HFFc6 (cell line): ENCODE results near the gene FOXP1. TPM values are rescaled to one million over a fixed set of nuclear protein-coding genes. Genes with fewer than 3 reads are reported as not detected.
"Not testable (repeated sequence)": the region's sequence is repeated elsewhere in the genome, so short reads cannot be mapped to it uniquely, and the experiment has no call there.

Experiments
- DNase-seq: peaks from one replicate; pipeline ENCODE4 v3.0.0-alpha.2; 2018
- H3K27ac Mint-ChIP-seq: 2 replicates; pipeline ENCODE4 v1.8.0; 2020; ENCODE audit warnings: mild to moderate bottlenecking, mixed read lengths
- H3K27me3 Mint-ChIP-seq: 2 replicates; pipeline ENCODE4 v1.8.0; 2021; ENCODE audit warnings: mild to moderate bottlenecking, moderate library complexity, mixed read lengths; ENCODE audit not compliant: insufficient read depth
- H3K36me3 Mint-ChIP-seq: 2 replicates; pipeline ENCODE4 v1.8.0; 2021; ENCODE audit warnings: low read depth, mixed read lengths
- H3K4me1 Mint-ChIP-seq: 2 replicates; pipeline ENCODE4 v1.8.0; 2020; ENCODE audit warnings: low read depth, mixed read lengths
- H3K4me3 Mint-ChIP-seq: 2 replicates; pipeline ENCODE4 v1.8.0; 2020; ENCODE audit warnings: mild to moderate bottlenecking, moderate library complexity, mixed read lengths
- H3K9me3 Mint-ChIP-seq: 2 replicates; pipeline ENCODE4 v1.8.0; 2020; ENCODE audit warnings: mild to moderate bottlenecking, mixed read lengths
- total RNA-seq, 6 experiments: library from RNA; stranded (reverse); fragmentation: NEBNext Ultra II Directional; extraction: Animal tissue kit (Norgen Biotek cat#: 25700); gene quantifications; 2 replicates in 1 of 6; 3 replicates in 5 of 6; pipeline ENCODE4 v1.2.3, GENCODE V29; 2021
- TF ChIP-seq, protein P1 (sequence below): fragments of 200-600 bp; sonication (generic); IDR thresholded peaks from 2 replicates; pipeline ENCODE4 v1.5.0; 2021; ENCODE audit warnings: antibody characterized with exemption, mild to moderate bottlenecking

Gene FOXP1
- total RNA-seq, 6 experiments from 2014 or later, result 32.2 to 59.3 (median 52.0) TPM

DNA sequence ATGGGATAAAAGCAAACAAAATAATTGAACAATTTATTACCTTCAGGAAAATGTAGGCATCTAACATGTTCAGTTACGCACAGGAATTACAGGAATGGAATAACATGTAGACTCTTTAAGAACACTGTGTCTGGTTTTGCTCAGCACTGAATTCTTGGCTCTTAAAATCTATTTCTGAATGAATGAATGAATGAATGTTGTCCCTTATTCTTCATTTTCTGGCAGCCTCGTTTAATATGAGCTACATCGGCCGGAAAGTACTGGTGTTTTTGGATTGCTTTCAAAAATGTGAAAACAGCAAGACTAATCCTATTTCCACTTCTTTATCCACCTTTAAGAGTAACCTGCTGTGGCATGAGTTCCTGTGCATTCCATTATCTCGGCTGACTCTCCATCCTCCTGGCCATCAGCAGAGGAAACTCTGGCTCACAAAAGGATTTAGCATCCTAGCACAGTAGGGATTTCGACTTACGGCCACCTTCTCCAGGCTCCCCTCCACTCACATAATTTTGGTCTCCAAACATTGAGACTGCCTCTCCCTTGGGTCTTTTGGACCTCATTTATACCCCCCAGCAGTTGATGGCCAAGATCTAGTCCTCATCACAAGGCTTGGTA lies 145.3 kb downstream of the FOXP1 start:
- Mint-ChIP-seq H3K27ac (no peak overlapping the region), H3K27me3 (peaks cover 3% of the 10 kb centered on the region; the same call in 1 of the 2 replicates), H3K4me3 (no peak overlapping the region), H3K9me3 (peaks cover 13% of the 10 kb centered on the region), H3K36me3 (peaks cover 5% of the 10 kb centered on the region; the same call in 1 of the 2 replicates), H3K4me1 (peaks cover 51% of the 10 kb centered on the region)
- DNase-seq, result no peak
- TF ChIP-seq, protein P1, sequence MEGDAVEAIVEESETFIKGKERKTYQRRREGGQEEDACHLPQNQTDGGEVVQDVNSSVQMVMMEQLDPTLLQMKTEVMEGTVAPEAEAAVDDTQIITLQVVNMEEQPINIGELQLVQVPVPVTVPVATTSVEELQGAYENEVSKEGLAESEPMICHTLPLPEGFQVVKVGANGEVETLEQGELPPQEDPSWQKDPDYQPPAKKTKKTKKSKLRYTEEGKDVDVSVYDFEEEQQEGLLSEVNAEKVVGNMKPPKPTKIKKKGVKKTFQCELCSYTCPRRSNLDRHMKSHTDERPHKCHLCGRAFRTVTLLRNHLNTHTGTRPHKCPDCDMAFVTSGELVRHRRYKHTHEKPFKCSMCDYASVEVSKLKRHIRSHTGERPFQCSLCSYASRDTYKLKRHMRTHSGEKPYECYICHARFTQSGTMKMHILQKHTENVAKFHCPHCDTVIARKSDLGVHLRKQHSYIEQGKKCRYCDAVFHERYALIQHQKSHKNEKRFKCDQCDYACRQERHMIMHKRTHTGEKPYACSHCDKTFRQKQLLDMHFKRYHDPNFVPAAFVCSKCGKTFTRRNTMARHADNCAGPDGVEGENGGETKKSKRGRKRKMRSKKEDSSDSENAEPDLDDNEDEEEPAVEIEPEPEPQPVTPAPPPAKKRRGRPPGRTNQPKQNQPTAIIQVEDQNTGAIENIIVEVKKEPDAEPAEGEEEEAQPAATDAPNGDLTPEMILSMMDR, result no peak

DNA sequence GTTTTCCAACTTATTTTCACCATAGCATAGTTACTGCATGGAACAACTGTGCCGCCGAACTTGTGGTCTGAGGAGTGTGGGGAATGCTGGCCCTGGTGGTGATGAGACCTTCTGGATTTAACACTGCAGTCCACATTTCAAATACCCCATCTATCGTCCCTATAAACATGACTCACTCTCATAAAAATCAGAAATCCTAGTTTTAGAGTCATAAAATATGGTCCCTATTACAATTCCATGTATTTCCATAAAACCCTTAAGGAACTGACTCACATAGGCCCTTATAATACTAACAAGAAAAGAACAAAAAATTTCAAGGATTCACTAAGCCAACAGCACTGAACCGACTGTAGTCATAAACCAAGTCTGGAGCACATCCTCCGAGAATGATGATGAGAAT lies 147.2 kb downstream of the FOXP1 start:
- peak overlapping the region; percentile 81 for H3K27ac Mint-ChIP-seq

DNA sequence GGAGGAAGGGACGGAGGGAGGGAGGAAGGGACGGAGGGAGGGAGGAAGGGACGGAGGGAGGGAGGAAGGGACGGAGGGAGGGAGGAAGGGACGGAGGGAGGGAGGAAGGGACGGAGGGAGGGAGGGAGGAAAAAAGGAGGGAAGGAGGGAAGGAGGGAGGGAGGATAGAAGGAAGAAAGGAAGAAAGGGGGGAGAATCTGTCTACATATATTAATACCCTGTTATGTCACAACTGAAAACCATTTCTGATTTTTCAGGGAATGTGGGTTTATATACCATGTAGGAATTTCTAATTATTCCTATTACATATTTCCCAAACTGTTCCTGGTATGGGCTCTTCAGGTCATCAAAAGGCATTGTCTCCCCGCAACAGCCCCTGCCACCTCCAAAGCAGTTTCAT lies 147.7 kb downstream of the FOXP1 start:
- not testable (repeated sequence) for DNase-seq, H3K27me3 Mint-ChIP-seq, H3K36me3 Mint-ChIP-seq
- Mint-ChIP-seq H3K4me1 (peaks cover 45% of the 10 kb centered on the region), H3K9me3 (peaks cover 13% of the 10 kb centered on the region), H3K27ac (peak overlapping the region; percentile 81), H3K4me3 (peak overlapping the region; percentile 60; the same call in 1 of the 2 replicates)

More for the DNA sequence above, 147.2 kb downstream of the FOXP1 start:
- H3K27me3 Mint-ChIP-seq, result peaks cover 3% of the 10 kb centered on the region; the same call in 1 of the 2 replicates
- peak; percentile 83 for DNase-seq
- H3K36me3 Mint-ChIP-seq, result peaks cover 5% of the 10 kb centered on the region; the same call in 1 of the 2 replicates
- TF ChIP-seq, protein P1, result no peak
- peaks cover 13% of the 10 kb centered on the region for H3K9me3 Mint-ChIP-seq
- peak overlapping the region; percentile 60 for H3K4me3 Mint-ChIP-seq
- peaks cover 45% of the 10 kb centered on the region for H3K4me1 Mint-ChIP-seq

DNA sequence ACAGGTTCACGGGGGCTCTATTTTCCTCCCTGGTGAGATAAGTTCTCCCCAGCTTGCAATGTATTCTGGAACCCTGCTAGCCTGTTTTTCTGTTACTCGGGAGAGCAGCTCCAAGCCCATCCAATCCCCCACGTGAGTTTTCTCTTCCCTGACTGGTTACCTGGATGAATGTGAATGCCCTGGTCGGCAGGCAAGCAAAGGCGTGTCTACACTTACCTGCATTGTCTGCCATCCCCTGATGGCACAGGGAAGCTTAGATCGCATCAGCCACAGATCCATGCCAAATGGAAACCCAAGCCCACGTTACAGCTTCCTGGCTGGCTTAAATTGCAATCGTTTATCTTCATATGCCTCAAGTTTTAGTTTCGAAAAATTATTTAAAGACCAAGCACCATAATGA lies 149.9 kb downstream of the FOXP1 start:
- no peak for DNase-seq
- Mint-ChIP-seq H3K36me3 (peaks cover 5% of the 10 kb centered on the region; the same call in 1 of the 2 replicates), H3K27me3 (peaks cover 3% of the 10 kb centered on the region; the same call in 1 of the 2 replicates), H3K27ac (no peak overlapping the region), H3K9me3 (peaks cover 13% of the 10 kb centered on the region), H3K4me3 (no peak overlapping the region), H3K4me1 (peaks cover 47% of the 10 kb centered on the region)
- TF ChIP-seq, protein P1, result no peak

DNA sequence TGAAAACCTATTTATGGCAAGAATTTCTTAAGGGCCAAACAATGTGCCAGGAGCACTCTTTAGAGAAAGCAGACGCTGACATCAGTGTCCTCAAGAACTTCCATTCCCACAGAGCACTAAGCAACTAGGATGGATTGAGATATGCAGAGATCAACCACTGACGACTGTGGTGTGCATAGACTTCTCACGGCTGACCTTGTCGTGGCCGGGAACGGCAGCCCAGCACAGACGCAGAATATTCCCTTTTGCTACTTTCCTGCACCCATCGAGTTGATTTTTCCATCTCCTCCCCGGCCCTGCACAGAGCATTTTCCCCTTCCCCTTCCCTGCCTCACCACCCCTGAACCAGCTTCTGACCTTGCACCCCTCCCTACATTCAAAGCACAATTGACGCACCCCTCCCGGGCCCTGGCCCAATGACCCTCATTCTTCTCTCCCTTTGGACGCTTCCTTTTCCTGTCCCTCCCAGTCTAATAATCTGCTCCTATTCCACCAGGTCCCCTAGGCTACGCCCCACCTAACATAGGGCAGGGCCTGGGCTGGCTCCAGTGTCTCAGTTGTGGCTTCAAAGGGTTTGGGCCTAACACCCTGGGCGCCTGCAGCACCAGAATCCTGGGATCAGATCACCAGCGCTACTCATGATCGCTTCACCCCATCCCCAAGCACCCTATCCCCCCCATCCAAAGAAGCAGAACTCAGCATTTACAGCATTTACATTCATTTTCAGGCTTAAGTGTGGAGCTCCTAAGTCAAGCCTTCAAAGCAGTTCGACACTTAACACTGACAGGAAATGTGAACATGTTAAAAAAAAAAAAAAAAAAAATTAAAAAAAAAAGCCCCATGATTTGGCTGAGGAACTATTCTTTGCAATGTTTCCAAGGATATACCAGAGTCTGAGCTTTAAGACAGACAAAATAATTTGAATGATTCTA lies 151.2 kb downstream of the FOXP1 start:
- peaks cover 47% of the 10 kb centered on the region for H3K4me1 Mint-ChIP-seq
- no peak for DNase-seq
- peaks cover 1% of the 10 kb centered on the region; the same call in 1 of the 2 replicates for H3K27me3 Mint-ChIP-seq
- TF ChIP-seq, protein P1, result no peak
- H3K27ac Mint-ChIP-seq, result no peak overlapping the region
- H3K9me3 Mint-ChIP-seq, result peaks cover 13% of the 10 kb centered on the region
- H3K4me3 Mint-ChIP-seq, result no peak overlapping the region
- peaks cover 12% of the 10 kb centered on the region for H3K36me3 Mint-ChIP-seq
